Jurkat, Clone E6-1 (cell line): ENCODE data around the gene TNFSF12.
A peak's percentile ranks its signal among the peaks of the same experiment; 100 is the strongest.

ENCODE experiments used
- DNase-seq: peaks from one replicate; pipeline ENCODE4 v3.0.0-alpha.2; 2011; ENCODE audit warnings: low read depth, low spot score
- H3K4me3 ChIP-seq: 2 replicates; pipeline ENCODE4 v1.5.1; 2011; ENCODE audit warnings: mild to moderate bottlenecking, low read length, control low read depth, moderate library complexity

The TNFSF12 gene

GRCh38 chr17:7538891-7539545, 9.8 kb upstream of the TNFSF12 start:
- DNase-seq, result no peak
- H3K4me3 ChIP-seq, result no peak overlapping the region

- no peak for DNase-seq
- H3K4me3 ChIP-seq, result no peak overlapping the region
Observed at GRCh38 chr17:7541074-7541621, 7.7 kb upstream of the TNFSF12 start.

DNA sequence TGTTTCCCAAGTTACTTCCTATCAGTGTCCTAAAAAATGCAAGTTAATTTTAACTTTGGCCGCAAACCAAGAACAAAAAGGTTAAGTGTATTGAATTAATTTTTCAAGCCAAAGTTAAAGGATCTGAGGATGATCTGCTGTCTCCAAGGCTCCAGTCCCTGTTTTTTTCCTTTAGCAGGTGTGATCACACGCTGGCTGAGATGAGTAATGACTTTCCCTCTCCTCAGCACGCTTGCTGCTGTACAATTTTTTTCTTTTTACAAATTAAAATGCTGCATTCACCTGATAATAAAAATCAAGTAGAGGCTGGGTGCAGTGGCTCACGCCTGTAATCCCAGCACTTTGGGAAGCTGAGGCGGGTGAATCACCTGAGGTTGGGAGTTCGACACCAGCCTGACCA, 3.9 kb upstream of the TNFSF12 start:
- DNase-seq, result no peak
- no peak overlapping the region for H3K4me3 ChIP-seq

DNA sequence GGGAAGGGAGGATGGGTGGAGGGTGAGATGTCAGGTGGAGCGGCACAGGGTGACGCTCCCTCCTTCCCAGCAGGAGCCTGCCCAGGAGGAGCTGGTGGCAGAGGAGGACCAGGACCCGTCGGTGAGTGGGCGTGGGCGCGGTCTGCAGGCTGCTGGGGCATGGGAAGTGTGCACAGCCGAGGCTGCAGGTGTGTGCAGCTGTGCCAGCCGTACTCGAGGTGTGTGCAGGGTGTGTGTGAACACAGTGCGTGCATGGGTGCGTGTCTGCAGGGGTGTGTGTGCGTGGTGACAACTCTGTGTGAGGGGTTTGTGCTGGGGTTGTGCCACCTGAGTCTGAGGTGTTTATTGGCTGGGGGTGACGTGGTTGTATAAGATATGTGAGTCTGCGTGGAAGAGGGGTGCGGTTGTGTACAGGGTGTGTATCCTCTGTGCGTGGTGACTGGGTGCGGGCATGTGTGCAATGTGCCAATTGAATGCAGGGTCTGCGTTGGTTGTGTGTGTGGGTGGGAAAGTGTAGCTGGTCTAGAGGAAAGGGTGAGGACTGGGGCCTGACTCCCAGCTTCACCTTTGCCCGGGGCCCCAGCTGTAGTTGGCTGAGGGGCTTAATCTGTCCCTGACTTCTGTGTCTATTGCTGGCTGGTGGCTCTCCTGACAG, 670 bp downstream of the TNFSF12 start:
- no peak overlapping the region for H3K4me3 ChIP-seq
- no peak for DNase-seq

DNA sequence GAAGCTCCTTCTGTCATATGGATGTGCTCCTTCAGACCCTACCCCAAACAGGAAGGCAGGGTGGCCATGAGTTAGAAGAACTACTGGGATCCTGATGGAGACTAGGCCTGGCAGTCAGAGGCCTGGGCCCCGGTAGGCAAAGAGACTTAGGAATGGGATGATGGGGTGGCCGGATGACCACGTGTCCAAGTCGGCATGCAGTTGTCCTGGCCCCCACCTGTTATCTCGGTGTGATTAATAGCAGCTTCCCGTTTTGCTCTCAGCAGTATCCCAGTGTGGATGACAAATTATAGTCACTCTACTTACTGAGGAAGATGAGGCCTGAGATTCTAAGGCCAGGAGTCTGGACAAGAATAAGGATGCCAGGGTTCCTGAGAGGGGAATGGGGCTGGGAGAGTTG, 1.5 kb downstream of the TNFSF12 start:
- no peak for DNase-seq
- H3K4me3 ChIP-seq, result no peak overlapping the region

GRCh38 chr17:7551396-7551795, 2.5 kb downstream of the TNFSF12 start:
- H3K4me3 ChIP-seq, result no peak overlapping the region

GRCh38 chr17:7552621-7553051, 3.8 kb downstream of the TNFSF12 start:
- peak; percentile 67 for DNase-seq
- no peak overlapping the region for H3K4me3 ChIP-seq

More at GRCh38 chr17:7551396-7551795, 2.5 kb downstream of the TNFSF12 start:
- no peak for DNase-seq

GRCh38 chr17:7553356-7553755, 4.5 kb downstream of the TNFSF12 start:
- no peak for DNase-seq
- no peak overlapping the region for H3K4me3 ChIP-seq

GRCh38 chr17:7555320-7555948, 6.6 kb downstream of the TNFSF12 start:
- no peak overlapping the region for H3K4me3 ChIP-seq
- DNase-seq, result no peak

DNA sequence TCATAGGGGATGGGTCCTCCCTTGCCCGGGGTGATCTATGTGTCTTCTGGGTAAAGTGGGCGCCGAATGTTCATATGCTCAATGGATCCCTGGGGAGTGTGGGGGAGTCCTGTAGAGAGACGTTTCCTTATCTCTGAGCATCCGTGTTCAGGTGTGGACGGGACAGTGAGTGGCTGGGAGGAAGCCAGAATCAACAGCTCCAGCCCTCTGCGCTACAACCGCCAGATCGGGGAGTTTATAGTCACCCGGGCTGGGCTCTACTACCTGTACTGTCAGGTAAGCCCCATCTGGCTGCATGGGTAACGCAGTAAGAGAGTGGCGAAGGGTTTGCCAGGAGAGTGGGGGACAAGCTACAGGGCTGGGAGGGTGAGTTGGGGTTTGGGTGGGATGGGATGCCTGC, 7.8 kb downstream of the TNFSF12 start:
- DNase-seq, result no peak
- H3K4me3 ChIP-seq, result no peak overlapping the region

DNA sequence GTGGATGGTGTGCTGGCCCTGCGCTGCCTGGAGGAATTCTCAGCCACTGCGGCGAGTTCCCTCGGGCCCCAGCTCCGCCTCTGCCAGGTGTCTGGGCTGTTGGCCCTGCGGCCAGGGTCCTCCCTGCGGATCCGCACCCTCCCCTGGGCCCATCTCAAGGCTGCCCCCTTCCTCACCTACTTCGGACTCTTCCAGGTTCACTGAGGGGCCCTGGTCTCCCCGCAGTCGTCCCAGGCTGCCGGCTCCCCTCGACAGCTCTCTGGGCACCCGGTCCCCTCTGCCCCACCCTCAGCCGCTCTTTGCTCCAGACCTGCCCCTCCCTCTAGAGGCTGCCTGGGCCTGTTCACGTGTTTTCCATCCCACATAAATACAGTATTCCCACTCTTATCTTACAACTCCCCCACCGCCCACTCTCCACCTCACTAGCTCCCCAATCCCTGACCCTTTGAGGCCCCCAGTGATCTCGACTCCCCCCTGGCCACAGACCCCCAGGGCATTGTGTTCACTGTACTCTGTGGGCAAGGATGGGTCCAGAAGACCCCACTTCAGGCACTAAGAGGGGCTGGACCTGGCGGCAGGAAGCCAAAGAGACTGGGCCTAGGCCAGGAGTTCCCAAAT, 8.4 kb downstream of the TNFSF12 start:
- no peak for DNase-seq
- H3K4me3 ChIP-seq, result no peak overlapping the region

GRCh38 chr17:7557775-7558543, 9.1 kb downstream of the TNFSF12 start:
- no peak for DNase-seq
- H3K4me3 ChIP-seq, result no peak overlapping the region

DNA sequence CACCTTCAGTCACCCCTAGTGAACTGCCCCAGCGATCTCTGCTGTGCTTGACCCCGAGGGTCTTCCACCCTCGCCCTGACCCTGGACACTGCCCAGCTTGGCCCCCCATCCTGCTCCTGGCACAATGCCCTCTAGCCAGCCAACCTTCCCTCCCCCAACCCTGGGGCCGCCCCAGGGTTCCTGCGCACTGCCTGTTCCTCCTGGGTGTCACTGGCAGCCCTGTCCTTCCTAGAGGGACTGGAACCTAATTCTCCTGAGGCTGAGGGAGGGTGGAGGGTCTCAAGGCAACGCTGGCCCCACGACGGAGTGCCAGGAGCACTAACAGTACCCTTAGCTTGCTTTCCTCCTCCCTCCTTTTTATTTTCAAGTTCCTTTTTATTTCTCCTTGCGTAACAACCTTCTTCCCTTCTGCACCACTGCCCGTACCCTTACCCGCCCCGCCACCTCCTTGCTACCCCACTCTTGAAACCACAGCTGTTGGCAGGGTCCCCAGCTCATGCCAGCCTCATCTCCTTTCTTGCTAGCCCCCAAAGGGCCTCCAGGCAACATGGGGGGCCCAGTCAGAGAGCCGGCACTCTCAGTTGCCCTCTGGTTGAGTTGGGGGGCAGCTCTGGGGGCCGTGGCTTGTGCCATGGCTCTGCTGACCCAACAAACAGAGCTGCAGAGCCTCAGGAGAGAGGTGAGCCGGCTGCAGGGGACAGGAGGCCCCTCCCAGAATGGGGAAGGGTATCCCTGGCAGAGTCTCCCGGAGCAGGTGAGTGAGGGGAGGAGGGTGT, 9.9 kb downstream of the TNFSF12 start, which contains the start of gene TNFSF13:
Gene TNFSF13 (plus strand): TSS at position 207 of the 776 bp plus-strand sequence. CDS start 290 bp downstream, at position 497.
- H3K4me3 ChIP-seq, result no peak within 1 kb of the TSS

GRCh38 chr17:7559320-7560171, 10.7 kb downstream of the TNFSF12 start:
- DNase-seq, result no peak
- H3K4me3 ChIP-seq, result no peak overlapping the region

More for the DNA sequence above, 9.9 kb downstream of the TNFSF12 start, which contains the start of gene TNFSF13:
- no peak for DNase-seq

GRCh38 chr17:7560172-7561027, 11.5 kb downstream of the TNFSF12 start:
- peak overlapping the region; percentile 70 for H3K4me3 ChIP-seq
- DNase-seq, result peak; percentile 66

DNA sequence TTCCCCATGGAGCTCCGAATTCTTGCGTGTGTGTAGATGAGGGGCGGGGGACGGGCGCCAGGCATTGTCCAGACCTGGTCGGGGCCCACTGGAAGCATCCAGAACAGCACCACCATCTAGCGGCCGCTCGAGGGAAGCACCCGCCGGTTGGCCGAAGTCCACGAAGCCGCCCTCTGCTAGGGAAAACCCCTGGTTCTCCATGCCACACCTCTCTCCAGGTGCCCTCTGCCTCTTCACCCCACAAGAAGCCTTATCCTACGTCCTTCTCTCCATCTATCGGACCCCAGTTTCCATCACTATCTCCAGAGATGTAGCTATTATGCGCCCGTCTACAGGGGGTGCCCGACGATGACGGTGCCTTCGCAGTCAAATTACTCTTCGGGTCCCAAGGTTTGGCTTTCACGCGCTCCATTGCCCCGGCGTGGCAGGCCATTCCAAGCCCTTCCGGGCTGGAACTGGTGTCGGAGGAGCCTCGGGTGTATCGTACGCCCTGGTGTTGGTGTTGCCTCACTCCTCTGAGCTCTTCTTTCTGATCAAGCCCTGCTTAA, 12.2 kb downstream of the TNFSF12 start:
- peak; percentile 56 for DNase-seq
- H3K4me3 ChIP-seq, result peak overlapping the region; percentile 70
